GM23338 (cell line): ENCODE data around the gene MYDGF. TPM values are rescaled to one million over a fixed set of nuclear protein-coding genes. Genes with fewer than 3 reads are reported as not detected.

ENCODE experiments used
- ATAC-seq: fragments of 200-7000 bp; cut with Tn5 transposase; 3 replicates; pipeline ENCODE4 v1.9.1; 2020
- DNase-seq: peaks from one replicate; pipeline ENCODE4 v3.0.0-alpha.2; 2015; ENCODE audit warnings: low spot score
- H2AFZ ChIP-seq: fragments of 200-600 bp; sonication (generic); 2 replicates; pipeline ENCODE4 v1.8.0; 2016; ENCODE audit warnings: antibody characterized with exemption, mild to moderate bottlenecking, moderate library complexity
- H3F3A ChIP-seq: fragments of 200-600 bp; sonication (generic); replicated peaks from 2 replicates; pipeline ENCODE4 v1.8.0; 2017; ENCODE audit warnings: antibody characterized with exemption, mixed run types, low read depth
- H3K27ac ChIP-seq: fragments of 200-600 bp; sonication (generic); 2 replicates; pipeline ENCODE4 v1.6.1; 2016; ENCODE audit warnings: low read depth
- H3K27me3 ChIP-seq: fragments of 200-600 bp; sonication (generic); 2 replicates; pipeline ENCODE4 v1.8.0; 2016; ENCODE audit warnings: mild to moderate bottlenecking, mixed run types, moderate library complexity; ENCODE audit not compliant: insufficient read depth
- H3K36me3 ChIP-seq: fragments of 200-600 bp; sonication (generic); 2 replicates; pipeline ENCODE4 v1.8.0; 2016; ENCODE audit warnings: mild to moderate bottlenecking; ENCODE audit not compliant: insufficient read depth
- H3K4me1 ChIP-seq: fragments of 200-600 bp; sonication (generic); 2 replicates; pipeline ENCODE4 v1.8.0; 2016; ENCODE audit warnings: mild to moderate bottlenecking, moderate library complexity; ENCODE audit not compliant: insufficient read depth
- H3K4me2 ChIP-seq: fragments of 200-600 bp; sonication (generic); 2 replicates; pipeline ENCODE4 v1.7.1; 2017; ENCODE audit warnings: mixed run types
- H3K4me3 ChIP-seq: fragments of 200-600 bp; sonication (generic); 2 replicates; pipeline ENCODE4 v1.6.1; 2016; ENCODE audit warnings: mixed run types
- H3K79me2 ChIP-seq: fragments of 200-600 bp; sonication (generic); replicated peaks from 2 replicates; pipeline ENCODE4 v1.8.0; 2017; ENCODE audit warnings: mild to moderate bottlenecking; ENCODE audit not compliant: insufficient read depth
- H3K9me2 ChIP-seq: fragments of 200-600 bp; sonication (generic); 2 replicates; pipeline ENCODE4 v1.8.0; 2017; ENCODE audit not compliant: insufficient read depth
- H4K20me1 ChIP-seq: fragments of 200-600 bp; sonication (generic); replicated peaks from 2 replicates; pipeline ENCODE4 v1.8.0; 2017; ENCODE audit warnings: mild to moderate bottlenecking; ENCODE audit not compliant: insufficient read depth
- H3K27ac Mint-ChIP-seq: 2 replicates; pipeline ENCODE4 v1.8.0; 2020; ENCODE audit warnings: inconsistent platforms, mild to moderate bottlenecking, moderate library complexity, mixed read lengths
- H3K27me3 Mint-ChIP-seq: 3 replicates; pipeline ENCODE4 v1.8.0; 2022; ENCODE audit warnings: low read depth, mild to moderate bottlenecking, moderate library complexity, mixed read lengths, inconsistent platforms; ENCODE audit not compliant: insufficient read depth, poor library complexity
- H3K36me3 Mint-ChIP-seq: 3 replicates; pipeline ENCODE4 v1.8.0; 2021; ENCODE audit warnings: low read depth, mild to moderate bottlenecking, inconsistent platforms, moderate library complexity, mixed read lengths
- H3K4me1 Mint-ChIP-seq: 3 replicates; pipeline ENCODE4 v1.8.0; 2020; ENCODE audit warnings: mild to moderate bottlenecking, inconsistent platforms, mixed read lengths
- H3K4me3 Mint-ChIP-seq: 3 replicates; pipeline ENCODE4 v1.8.0; 2021; ENCODE audit warnings: moderate library complexity, mild to moderate bottlenecking, inconsistent platforms, mixed read lengths
- H3K9me3 Mint-ChIP-seq: 3 replicates; pipeline ENCODE4 v1.8.0; 2020; ENCODE audit warnings: moderate library complexity, mild to moderate bottlenecking, inconsistent platforms, mixed read lengths
- CREB1 ChIP-seq: fragments of 250-450 bp; sonication (Bioruptor Pico); IDR thresholded peaks from 2 replicates; pipeline ENCODE4 v1.5.0; 2020; ENCODE audit warnings: low read depth, mild to moderate bottlenecking, moderate library complexity
- EZH2 ChIP-seq: fragments of 200-600 bp; sonication (generic); IDR thresholded peaks from one replicate; pipeline ENCODE4 v1.8.0; 2017; ENCODE audit warnings: antibody characterized with exemption, mild to moderate bottlenecking, low read depth; ENCODE audit not compliant: unreplicated experiment
- POLR2AphosphoS5 ChIP-seq: IDR thresholded peaks from 2 replicates; pipeline ENCODE4 v1.6.1; 2016; ENCODE audit warnings: antibody characterized with exemption, low read depth
- ZNF462 ChIP-seq: fragments of 250-450 bp; sonication (Bioruptor Pico); IDR thresholded peaks from 2 replicates; pipeline ENCODE4 v1.5.0; 2020; ENCODE audit warnings: mild to moderate bottlenecking, moderate library complexity
- polyA plus RNA-seq: library from polyadenylated mRNA; unstranded; fragments of >200 nt; fragmentation: Nextera tagmentation; extraction: Ambion mirVana; gene quantifications from 2 replicates; pipeline ENCODE4 v1.2.1, GENCODE V29; 2016
- total RNA-seq: library from RNA; depleted of rRNA; stranded (reverse); fragments of >200 nt; shearing (Covaris generic); gene quantifications from 2 replicates; pipeline ENCODE4 v1.2.3, GENCODE V29; 2014
- TF ChIP-seq, protein P1 (sequence below), 2 experiments: fragments of 200-600 bp in 1 of 2; sonication (generic) in 1 of 2; conservative IDR thresholded peaks; 2 replicates each; pipeline versions ENCODE4 v1.5.1 to v1.6.1; 2016 to 2017; ENCODE audit warnings: antibody characterized with exemption in 2 of 2, low read depth in 2 of 2, mild to moderate bottlenecking in 2 of 2, moderate library complexity in 1 of 2

MYDGF gene
- total and polyA plus RNA-seq, 2 experiments from 2014 or later = 42.3 to 99.5 TPM

DNA sequence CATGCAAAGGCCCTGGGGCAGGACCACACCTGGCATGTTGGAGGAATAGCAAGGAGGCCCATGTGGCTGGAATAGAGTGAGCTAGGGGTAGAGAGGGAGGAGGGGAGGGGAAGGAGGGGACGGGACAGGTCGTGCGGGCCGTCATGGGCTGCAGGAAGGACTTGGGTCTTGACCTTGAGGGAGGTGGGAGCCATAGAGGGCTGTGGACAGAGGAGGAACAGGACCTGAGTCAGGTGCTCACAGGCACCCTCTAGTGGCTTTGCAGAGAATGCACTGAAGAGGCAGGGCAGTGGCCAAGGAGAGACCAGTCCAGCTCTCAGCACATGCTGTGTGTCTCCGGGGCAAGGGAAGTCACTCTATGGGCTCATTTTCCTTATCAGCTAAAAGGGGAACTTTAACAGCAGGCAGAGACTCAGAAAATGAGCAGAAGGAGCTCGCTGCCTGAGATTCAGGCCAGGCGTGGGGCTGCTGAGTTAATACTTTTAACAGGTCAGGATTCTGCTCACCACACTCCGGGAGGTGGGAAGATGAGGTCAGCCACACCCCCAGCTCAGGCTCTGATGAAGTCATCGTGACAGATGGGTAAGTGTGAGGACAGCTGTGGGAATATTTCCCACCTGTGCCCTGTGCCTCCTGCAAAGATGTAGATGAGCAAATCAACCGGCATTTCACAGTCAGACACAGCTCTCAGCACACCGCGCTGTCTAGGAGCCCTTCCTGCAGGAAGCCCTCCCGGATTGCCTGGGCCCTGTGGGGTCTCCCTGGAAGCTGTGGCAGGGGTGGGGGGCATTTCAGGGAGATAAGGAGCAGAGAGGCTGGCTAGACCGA, 36.8 kb downstream of the MYDGF start:
- Mint-ChIP-seq H3K27me3 (peaks cover 19% of the 10 kb centered on the region), H3K4me1 (peaks cover 3% of the 10 kb centered on the region; the same call in 2 of the 3 replicates), H3K27ac (0 out of 2 replicates have a peak overlapping the region, but pooled peaks have one; percentile 49), H3K36me3 (no peaks in the 10 kb centered on the region; the same call in 2 of the 3 replicates), H3K4me3 (no peak overlapping the region), H3K9me3 (no peaks in the 10 kb centered on the region; the same call in 2 of the 3 replicates)
- no peaks in the 10 kb centered on the region for H3K36me3 ChIP-seq
- H3K27me3 ChIP-seq = peaks cover 18% of the 10 kb centered on the region
- H3K4me3 ChIP-seq = no peak overlapping the region
- TF ChIP-seq, protein P1, sequence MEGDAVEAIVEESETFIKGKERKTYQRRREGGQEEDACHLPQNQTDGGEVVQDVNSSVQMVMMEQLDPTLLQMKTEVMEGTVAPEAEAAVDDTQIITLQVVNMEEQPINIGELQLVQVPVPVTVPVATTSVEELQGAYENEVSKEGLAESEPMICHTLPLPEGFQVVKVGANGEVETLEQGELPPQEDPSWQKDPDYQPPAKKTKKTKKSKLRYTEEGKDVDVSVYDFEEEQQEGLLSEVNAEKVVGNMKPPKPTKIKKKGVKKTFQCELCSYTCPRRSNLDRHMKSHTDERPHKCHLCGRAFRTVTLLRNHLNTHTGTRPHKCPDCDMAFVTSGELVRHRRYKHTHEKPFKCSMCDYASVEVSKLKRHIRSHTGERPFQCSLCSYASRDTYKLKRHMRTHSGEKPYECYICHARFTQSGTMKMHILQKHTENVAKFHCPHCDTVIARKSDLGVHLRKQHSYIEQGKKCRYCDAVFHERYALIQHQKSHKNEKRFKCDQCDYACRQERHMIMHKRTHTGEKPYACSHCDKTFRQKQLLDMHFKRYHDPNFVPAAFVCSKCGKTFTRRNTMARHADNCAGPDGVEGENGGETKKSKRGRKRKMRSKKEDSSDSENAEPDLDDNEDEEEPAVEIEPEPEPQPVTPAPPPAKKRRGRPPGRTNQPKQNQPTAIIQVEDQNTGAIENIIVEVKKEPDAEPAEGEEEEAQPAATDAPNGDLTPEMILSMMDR (conservative IDR thresholded peaks at IDR 0.05; ENCODE audit: low read depth in 2 of 2) = peak; percentile 78 to 92
- TF ChIP-seq CREB1 (CRISPR knock-in tag) (peak; percentile 26; the same call in 1 of the 2 replicates), POLR2AphosphoS5 (no peak), ZNF462 (CRISPR knock-in tag) (no peak), EZH2 (no peak)
- no peaks in the 10 kb centered on the region for H3K9me2 ChIP-seq
- H3F3A ChIP-seq = peaks cover 6% of the 10 kb centered on the region
- H3K4me1 ChIP-seq = no peaks in the 10 kb centered on the region; the same call in 1 of the 2 replicates
- H3K27ac ChIP-seq = no peak overlapping the region
- no peak overlapping the region for H3K4me2 ChIP-seq
- H2AFZ ChIP-seq = 0 out of 2 replicates have a peak overlapping the region, but pooled peaks have one; percentile 56
- H3K79me2 ChIP-seq = no peaks in the 10 kb centered on the region
- no peaks in the 10 kb centered on the region for H4K20me1 ChIP-seq
- ATAC-seq (peak; percentile 64), DNase-seq (peak; percentile 79)
